Anterior cingulate cortex (tissue), 58 donors: ENCODE measurements around the gene FAM210A.

Experiments
- DNase-seq, 58 donors: peaks; one replicate each; lab custom pipeline; 2025; lab: John Stamatoyannopoulos, UW

Gene FAM210A

DNA sequence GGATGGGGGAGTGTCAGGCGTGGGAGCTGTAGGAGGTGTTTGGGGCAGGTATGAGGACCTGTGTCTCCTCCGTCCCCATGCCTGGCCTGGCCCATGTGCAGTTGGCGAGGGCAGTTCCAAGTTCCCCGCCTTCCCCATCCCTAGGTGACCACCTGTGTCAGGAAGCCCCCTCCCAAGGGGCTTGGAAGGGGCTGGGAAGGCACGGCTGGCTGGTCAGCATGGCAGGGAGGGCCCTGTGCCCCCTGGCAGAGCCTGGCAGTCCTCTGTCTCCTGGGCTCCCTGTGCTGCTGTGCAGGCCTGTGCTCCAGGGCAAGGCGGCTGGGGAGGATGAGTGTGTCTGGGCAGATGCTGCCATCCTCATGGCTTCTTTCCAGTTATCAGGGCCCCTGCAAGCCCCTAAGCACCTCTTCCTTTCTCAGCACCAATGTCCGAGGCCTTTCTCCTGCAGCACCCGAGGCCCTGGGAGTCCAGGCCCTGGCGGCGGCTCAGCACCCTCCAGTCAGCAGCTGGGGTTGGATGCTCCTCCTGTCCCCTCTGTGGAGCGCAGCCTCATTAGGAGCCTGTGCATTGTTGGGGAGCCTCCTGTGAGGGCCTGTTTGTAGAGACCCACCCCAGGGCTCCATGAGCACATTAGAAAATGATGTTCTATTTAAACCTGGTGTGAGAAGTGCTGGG is 101.7 kb downstream of the FAM210A start:
- DNase-seq = no peak

DNA sequence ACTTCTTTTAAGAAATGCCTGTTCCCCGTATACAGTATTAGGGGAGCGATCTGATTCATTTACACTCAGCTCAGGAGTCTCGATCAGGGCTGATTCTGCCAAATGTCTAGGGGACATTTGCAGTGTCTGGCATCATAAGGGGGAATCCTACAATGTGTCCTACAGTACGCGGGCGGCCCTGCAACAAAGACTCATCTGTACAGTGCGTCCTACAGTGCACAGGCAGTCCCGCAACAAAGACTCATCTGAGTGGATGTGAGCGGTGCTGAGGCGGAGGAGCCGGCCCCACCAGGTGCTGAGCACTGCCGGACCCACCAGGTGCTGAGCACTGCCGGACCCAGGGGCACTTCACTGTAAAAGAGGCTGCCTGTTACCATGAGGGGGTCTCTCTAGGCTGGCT is 102.5 kb downstream of the FAM210A start:
- peak in 8 of 58 donors; percentile 30 to 56 (median 42) for DNase-seq

DNA sequence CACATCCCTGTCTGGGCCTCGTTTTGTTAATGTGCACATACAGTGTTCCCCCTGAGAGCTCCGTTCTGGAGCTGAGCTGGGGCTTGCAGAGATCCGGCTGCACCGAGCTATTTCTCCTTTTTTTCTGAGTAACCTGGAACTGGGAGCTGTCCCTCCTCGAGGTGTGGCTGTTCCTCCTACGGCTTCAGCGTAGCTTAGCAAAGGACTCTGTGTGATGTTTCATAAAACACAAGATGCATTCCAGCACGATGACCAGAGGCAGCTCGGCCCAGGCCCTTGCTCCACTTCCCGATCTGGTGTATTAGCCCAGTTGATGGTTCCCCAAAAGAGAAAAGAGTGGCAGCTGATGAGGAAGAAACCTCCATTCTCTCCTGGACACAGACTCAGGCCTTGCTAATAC is 103.0 kb downstream of the FAM210A start:
- DNase-seq = no peak

DNA sequence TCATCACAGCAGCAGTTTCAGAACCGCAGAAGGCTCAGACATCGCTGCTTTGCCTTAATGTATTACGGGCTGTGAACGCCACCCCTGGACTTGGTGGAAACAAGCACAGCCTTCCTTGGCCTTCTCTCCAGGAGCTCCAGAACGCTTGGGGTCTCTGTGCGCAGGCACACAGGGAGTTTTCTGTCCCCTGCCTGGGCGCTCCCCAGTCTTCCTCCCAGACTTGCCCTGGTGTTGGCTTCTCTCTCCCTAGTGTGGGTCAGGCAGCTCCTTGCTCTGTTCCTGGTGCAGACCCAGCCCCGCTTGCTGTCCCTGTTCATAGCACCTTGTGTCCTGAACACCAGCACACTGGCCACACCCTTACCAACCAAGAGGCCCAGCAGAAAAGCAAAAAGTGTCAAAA is 103.6 kb downstream of the FAM210A start:
- DNase-seq = no peak

DNA sequence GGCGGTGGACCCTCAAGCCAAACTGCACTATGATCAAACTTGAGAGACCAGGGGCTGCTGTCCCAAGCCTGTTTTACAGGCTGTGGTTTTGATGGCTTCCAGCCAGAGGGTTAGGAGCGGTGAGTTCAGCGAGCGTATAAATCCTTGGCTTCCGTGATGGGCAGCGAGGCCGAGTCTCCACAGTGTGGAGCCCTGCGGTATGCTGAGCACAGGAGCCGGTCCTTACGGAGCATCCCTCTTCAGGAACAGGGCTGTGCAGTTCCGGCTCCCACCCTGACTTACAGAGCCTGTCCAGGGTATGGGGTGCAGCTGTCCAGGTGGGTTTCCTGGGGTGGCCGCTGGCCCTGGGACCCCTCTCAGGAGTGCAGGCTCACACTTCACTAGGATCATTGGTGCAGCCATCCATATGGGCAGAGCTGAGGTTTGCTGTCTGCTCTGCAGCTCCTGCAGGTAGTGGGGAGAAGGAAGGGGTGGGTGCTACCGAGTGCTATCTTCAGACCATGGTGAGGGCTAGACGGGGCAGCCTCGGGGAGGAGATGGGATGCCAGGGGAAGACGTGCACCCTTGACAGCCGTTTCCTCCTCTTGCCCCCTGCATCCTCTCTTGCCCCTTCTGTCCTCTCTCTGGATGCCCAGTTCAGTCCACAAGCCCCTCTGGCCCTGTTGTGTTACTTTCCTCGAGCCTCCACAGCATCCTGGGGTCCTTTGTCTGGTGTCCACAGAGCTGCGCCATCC is 104.3 kb downstream of the FAM210A start:
- no peak for DNase-seq

DNA sequence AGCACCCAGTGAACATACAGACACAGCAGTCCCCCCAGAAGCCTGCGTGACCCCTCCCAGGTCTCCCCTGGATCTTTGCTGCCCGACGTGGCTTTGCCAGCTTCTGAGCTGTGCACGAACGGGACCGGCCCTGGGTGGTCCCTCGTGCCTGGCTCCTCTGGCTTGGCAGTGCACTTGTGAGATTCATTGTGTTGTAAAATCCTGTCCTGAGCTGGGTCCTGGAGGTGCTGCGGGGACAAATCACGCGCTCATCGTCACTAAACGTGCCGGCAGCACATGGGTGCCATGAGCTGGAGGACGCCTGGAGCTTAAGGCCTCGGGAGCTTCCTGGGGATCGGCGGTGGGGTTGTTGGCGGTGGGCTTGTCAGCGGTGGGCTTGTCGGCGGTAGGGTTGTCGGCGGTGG is 104.9 kb downstream of the FAM210A start:
- DNase-seq = no peak

DNA sequence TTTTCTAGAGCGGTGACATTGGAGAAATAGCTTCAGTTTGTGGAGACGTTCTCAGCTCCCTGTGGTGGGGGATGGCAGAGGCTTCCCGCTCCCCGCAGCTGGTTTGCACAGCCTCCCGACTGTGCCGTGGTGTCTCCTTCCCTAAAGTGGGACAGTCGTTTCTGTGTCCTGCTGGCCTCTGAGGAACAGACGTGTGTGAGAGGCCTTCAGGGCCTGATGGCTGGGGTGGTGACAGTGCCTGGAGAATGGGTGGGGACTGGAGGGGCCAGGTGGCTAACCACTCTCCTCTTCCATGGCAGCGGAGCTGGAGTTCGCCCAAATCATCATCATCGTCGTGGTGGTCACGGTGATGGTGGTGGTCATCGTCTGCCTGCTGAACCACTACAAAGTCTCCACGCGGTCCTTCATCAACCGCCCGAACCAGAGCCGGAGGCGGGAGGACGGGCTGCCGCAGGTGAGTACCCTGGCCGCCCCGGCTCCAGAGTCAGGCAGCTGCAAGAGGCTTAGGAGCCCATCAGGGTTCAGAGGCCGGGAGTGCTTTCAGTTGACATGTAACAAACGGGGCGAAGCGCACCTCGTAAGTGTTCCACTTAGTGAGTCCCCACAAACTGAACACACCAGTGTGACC is 105.4 kb downstream of the FAM210A start:
- no peak for DNase-seq

DNA sequence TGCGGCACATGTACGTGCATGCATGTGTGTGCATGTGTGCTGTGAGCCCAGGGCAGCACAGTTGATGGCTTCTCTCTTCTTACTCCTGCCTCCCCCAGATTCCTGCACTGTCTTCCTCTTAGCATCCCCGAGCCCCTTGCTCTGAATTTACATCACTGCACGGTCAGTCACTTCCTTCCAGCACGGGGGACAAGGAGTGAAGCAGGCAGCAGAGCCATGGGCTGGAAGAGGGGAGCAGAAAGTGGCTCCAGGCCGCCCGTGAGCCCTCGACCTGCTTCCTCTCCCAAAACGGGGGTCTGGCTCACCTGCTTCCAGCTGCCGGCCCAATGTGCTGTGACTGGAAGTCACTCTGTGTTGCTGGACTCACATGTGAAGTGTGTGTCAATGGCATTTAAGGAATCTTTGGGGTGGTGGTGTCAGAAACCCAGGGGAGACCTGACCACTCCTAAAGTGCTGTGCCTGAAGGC is 106.1 kb downstream of the FAM210A start:
- DNase-seq = no peak

DNA sequence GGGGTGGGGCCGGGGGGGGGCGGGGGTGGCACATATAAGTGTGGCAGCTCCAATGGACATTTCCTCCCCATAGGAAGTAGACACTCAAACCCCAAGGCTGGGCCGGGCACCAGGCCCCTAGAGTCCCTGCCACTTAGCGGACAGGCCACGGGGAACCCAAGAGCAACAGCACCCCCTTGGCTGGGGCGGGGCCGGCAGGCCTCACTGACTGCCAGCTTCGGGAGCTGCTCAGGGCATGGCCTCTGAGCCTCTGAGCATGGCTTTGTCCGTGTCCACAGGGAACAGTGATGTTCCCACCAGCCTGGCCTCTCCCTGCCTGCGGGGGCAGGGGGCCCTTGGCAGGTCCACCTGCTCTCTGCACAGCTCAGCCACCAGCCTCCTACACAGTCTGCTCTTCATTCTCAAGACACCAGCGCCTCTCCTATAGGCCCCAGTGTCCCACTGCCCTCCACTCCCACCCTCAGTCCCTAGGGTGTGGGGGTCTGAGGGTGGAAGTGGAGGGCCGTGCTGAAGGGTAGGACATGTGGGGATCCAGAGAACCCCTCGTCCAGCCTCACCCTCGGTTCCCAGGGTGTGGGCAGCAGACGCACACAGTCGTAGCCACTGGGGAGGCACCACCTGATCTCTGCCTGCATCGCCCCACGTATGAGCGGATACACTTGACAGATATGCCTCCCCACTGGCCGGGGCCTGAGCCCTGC is 106.7 kb downstream of the FAM210A start:
- DNase-seq = peak in 9 of 58 donors; percentile 8 to 62 (median 42)

DNA sequence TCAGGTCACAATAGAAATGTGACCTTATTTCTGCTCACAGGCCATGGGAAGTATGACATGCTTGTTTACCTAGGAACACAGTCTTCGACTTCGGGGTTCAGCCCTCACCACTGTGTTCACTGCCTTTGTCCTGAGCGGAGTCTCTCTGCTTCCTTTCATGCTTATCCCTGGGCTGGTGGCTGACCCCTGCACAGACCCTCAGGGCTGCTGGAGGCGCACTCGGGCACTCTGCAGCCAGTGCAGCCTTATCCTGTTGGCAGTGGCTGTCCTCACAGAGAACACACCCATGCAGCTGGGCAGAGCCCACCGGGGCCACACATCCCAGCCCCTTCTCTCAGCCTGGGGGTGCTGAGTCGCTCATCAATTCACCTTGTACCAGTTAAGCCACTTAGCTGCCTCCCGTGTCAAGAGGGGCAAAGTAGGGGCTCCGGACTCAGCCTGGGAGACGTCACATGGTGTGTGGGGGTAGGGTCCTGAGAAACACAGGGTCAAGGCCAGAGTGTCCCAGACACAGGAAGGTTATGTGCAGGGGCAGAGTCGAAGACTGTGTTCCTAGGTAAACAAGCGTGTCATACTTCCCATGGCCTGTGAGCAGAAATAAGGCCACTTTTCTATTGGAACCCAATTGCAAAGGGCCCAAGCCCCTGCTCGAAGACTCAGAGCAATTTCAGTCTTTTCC is 107.5 kb downstream of the FAM210A start:
- no peak for DNase-seq

DNA sequence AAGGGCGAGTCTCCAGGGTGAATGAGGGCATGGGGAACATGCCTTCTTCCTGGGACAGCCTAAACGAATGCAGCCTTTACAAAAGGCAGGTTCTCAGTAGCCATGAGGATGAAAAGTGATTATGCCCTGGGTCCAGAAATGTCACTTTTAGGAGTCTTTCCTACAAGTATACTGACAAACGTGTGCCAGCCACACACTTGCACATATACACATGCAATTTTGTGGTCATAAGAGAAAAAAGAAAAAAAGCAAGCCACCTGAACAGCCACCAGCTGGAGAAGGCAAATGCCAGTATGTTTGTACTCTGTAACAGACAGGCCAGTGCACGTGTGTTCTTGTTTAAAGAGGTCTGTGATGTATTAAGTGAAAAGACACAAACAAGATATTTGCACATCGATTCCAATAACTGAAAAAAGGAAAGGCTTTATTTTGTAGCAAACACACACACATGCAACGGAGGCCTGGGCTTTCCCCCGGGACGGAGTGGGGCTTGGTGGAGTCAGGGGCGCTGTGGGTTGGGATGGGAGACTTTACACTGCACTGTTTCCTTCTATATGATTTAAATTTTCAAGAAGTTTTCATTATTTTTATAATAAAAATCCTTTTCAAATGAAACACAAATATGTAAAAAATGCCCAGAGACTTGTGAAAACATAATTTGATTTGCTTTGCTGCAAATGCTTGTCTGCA is 108.4 kb downstream of the FAM210A start:
- DNase-seq = no peak

DNA sequence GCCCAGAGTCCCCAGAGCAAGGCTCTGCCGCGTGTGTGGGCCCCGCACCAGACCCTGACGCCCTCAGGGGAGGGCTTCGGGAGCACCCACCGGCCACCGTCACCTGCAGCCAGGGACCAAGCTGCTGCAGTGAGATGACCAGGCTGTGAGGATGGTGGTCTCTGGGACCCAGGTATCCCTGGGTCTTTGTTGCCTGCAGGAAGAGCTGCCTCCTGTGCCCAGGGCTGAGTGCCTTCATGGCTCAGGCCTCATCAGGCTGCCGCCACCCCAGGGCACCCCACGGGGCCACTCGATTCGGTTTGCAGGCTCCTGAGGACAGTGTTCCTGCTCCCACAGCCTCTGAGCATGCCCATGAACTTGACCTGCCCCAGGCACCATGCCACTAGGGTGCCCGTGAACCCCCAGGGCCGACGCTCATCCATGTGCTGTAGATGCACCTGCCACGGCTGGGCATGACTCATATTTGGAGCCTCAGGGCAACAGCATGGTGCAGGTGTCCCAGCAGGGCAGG is 109.8 kb downstream of the FAM210A start:
- DNase-seq = no peak

DNA sequence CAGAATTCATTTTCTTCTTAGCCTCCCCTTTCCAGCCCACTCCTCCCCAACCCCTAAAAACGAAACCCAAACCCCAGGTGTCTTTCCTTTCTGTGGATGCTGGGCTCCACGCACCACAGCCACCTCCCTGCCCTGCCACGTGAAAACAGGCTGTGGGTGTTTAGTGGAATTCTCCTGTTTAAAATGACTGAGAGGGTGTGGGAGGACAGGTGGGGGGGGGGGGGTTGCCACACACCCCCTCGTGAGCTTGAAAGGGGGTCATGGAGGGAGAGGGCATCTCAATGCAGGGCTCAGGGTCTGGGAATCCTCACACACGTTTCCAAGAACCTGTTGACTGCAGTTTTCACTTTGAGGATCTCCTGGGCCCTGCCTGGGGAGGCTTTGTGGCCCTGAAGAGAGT is 110.3 kb downstream of the FAM210A start:
- DNase-seq = no peak

DNA sequence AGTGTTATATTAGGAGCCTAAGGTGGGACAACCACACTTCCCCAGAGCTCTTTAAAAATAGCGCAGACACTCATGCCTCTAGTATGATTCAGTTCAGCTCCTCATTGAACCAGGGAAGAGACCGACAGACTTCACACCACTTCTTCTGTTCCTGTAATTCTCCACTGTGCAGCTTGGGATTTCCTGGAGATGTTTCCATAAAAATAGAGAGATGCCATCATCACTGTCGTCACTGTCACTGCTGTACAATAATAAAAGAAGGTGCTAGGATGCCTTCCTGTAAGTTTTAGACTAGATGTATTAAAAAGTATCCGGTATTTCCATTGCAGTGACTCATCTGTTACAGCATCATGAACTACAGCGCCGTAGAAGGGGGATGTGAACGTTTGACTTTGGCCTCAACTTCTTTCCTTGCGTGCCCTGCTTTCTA is 110.9 kb downstream of the FAM210A start:
- DNase-seq = peak in 1 of 58 donors; percentile 48

DNA sequence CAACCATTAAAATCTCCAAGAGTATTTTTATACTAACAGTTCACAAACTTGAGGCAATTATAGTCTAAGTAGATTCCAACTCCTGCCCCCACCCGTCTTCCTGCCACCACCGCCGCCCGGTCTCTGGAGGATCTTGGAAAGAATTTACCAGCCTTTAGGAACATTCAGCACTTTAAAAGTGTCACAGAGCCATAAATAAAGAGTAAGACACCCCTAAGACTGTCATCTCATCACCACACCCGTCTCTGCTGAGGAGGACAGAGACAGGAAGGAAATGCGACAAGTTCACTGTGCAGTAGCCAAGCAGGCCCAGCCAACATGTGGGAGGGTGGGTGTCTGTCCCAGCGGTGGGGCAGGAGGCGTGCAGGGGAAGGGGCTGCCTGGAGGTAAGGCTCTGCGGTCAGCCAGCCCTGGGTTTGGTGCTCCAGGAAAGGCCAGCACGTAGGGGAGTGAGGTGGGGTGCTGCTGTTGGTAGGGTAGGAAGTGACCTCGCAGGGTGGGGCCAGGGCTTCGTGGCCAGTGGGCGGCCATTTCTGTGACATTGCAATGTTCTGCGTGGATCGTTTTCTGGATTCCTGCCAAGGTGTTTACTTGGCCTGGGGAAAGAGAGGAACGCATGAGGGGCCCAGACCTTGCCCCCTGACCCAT is 111.6 kb downstream of the FAM210A start:
- peak in 12 of 58 donors; percentile 30 to 63 (median 48) for DNase-seq

DNA sequence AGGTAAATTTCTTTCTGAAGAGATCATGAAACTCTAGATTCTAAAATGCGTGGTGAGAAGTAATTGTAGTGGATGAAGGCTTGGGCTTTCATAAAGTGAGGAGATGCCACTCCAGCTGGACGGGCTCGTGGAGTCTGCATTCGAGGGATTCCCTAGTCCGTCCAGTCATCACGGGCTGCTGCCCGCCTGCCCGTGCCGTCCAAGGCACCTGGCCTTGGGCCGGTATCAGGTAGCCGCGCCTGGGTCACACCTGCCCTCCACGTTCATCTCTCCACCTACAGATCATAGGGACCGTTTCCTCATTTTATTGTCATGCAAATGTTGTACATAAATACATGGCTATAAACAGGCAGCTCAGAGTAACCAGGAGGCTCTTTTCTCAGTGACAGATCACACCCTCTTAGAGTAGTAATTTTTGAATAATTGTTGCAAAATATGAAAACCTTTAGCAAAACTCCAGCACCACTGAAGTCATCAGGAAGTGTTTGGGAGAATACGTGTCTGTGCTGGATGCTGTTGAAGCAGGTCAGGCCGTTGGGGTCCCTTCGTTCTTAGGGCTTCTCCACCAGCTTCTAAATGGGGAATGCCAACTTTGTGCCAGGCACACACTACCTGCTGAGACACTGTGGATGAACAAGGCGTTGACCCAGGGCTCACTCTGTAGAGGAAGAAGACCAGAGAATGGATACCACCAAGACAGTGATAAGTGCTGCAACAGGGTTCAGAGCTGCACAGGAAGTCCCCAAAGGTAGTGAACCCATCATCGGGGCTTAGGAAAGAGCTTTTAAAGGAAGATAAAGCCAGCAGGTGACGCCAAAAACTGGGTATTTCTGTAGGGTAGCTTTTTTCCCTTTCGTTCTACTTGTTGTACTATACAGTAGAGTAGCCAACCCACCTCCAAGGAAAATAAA is 112.5 kb downstream of the FAM210A start:
- no peak for DNase-seq
